GM12873 (cell line): Measurements from ENCODE around the gene RIMS4.

ENCODE experiments used
- CTCF ChIP-seq: IDR thresholded peaks from 2 replicates; pipeline ENCODE4 v1.5.1; 2012; ENCODE audit warnings: low read depth, mild to moderate bottlenecking, moderate library complexity, low read length, control low read depth; ENCODE audit not compliant: insufficient read depth; ENCODE audit errors: missing control alignments

The RIMS4 gene

GRCh38 chr20:44722990-44723389 is 87.4 kb downstream of the RIMS4 start:
- no peak for TF ChIP-seq CTCF

GRCh38 chr20:44721785-44722054 is 88.6 kb downstream of the RIMS4 start:
- no peak for TF ChIP-seq CTCF

GRCh38 chr20:44720997-44721784 is 89.2 kb downstream of the RIMS4 start:
- no peak for TF ChIP-seq CTCF

- TF ChIP-seq CTCF, result no peak
Observed at GRCh38 chr20:44720621-44720996, 89.7 kb downstream of the RIMS4 start.

GRCh38 chr20:44719841-44720240 is 90.5 kb downstream of the RIMS4 start:
- no peak for TF ChIP-seq CTCF

DNA sequence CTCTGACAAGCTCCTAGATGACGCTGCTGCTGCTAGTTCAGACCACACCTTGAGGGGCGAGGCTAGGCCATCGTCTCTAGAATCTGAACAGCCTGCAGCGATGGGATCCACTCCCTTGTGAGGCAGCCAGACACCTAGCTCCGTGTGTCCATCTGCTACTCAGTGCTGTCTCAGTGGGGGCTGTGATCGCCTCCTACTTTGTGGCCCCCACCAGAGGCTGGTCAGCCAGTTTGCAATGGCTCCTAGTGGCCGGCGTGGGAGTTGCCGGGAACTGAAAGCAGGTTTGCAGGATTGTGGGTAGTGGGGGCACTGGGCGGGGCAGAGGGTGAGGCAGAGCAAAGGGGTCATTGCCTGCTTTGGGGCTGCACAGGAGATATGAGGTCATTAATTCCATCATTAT is 92.4 kb downstream of the RIMS4 start:
- TF ChIP-seq CTCF, result no peak

- no peak for TF ChIP-seq CTCF
Observed at GRCh38 chr20:44716309-44717106, 93.8 kb downstream of the RIMS4 start.
